NB4 (cell line): ENCODE data around the gene TMEM202.

Experiments
- CTCF ChIP-seq: IDR thresholded peaks from one replicate; pipeline ENCODE4 v1.5.1; 2012; ENCODE audit warnings: low read depth, low read length
- MAX ChIP-seq: IDR thresholded peaks from 2 replicates; pipeline ENCODE4 v1.6.1; 2011; ENCODE audit warnings: low read depth, low read length
- POLR2A ChIP-seq: IDR thresholded peaks from 2 replicates; pipeline ENCODE4 v1.6.1; 2011; ENCODE audit warnings: mild to moderate bottlenecking; ENCODE audit not compliant: insufficient read length; ENCODE audit errors: extremely low read depth

- TF ChIP-seq CTCF (no peak), POLR2A (no peak), MAX (no peak)
Observed at GRCh38 chr15:72420576-72420975, 22.5 kb downstream of the TMEM202 start.
